Measurements from ENCODE around the gene FTO.

- TF ChIP-seq CTCF (IDR thresholded peaks at IDR 0.05; ENCODE audit: poor library complexity) (no peak), EZH2phosphoT487 (IDR thresholded peaks at IDR 0.05; ENCODE audit: low read depth, severe bottlenecking, unreplicated experiment) (no peak)
These were observed 37.1 kb upstream of the FTO start for GRCh38 chr16:53666786-53667415.

Data from hepatocyte (in vitro differentiated cells).